Measurements from ENCODE around the gene ACCSL.

The ACCSL gene

GRCh38 chr11:44090539-44090938 is 42.8 kb downstream of the ACCSL start (continued):
- no peak for TF ChIP-seq ARNTL (CRISPR knock-in tag; IDR thresholded peaks at IDR 0.05; ENCODE audit: borderline replicate concordance, low read depth)

GRCh38 chr11:44094260-44094868 is 46.6 kb downstream of the ACCSL start:
- ATAC-seq = peak; percentile 80
- no peak for TF ChIP-seq ZNF70 (CRISPR knock-in tag; IDR thresholded peaks at IDR 0.05)
- TF ChIP-seq GLIS3 (CRISPR knock-in tag; IDR thresholded peaks at IDR 0.05) = no peak
- TF ChIP-seq TOX (CRISPR knock-in tag; IDR thresholded peaks at IDR 0.05; ENCODE audit: borderline replicate concordance) = no peak
- TF ChIP-seq ZFP30 (CRISPR knock-in tag; IDR thresholded peaks at IDR 0.05) = no peak
- no peak for TF ChIP-seq TSHZ2 (CRISPR knock-in tag; IDR thresholded peaks at IDR 0.05)
- TF ChIP-seq ZNF565 (CRISPR knock-in tag; conservative IDR thresholded peaks at IDR 0.05; ENCODE audit: low read depth) = no peak
- no peak for TF ChIP-seq ESRRG (CRISPR knock-in tag; IDR thresholded peaks at IDR 0.05)
- no peak for TF ChIP-seq TCF4 (CRISPR knock-in tag; IDR thresholded peaks at IDR 0.05; ENCODE audit: borderline replicate concordance)
- TF ChIP-seq OSR1 (CRISPR knock-in tag; IDR thresholded peaks at IDR 0.05) = no peak
- TF ChIP-seq CREB5 (CRISPR knock-in tag; IDR thresholded peaks at IDR 0.05; ENCODE audit: low read depth) = no peak
- no peak for TF ChIP-seq BACH2 (CRISPR knock-in tag; IDR thresholded peaks at IDR 0.05; ENCODE audit: borderline replicate concordance)
- TF ChIP-seq PATZ1 (CRISPR knock-in tag; IDR thresholded peaks at IDR 0.05; ENCODE audit: borderline replicate concordance) = no peak
- no peak for TF ChIP-seq ARNTL (CRISPR knock-in tag; IDR thresholded peaks at IDR 0.05; ENCODE audit: borderline replicate concordance, low read depth)
- TF ChIP-seq POU6F1 (CRISPR knock-in tag; IDR thresholded peaks at IDR 0.05; ENCODE audit: borderline replicate concordance, low read depth) = no peak
- TF ChIP-seq ZNF8 (CRISPR knock-in tag; IDR thresholded peaks at IDR 0.05) = no peak
- TF ChIP-seq PPARA (CRISPR knock-in tag; IDR thresholded peaks at IDR 0.05; ENCODE audit: borderline replicate concordance) = no peak
- no peak for TF ChIP-seq ZFP3 (CRISPR knock-in tag; IDR thresholded peaks at IDR 0.05)
- TF ChIP-seq ZC3H10 (CRISPR knock-in tag; IDR thresholded peaks at IDR 0.05) = no peak
- no peak for TF ChIP-seq CSDC2 (CRISPR knock-in tag; IDR thresholded peaks at IDR 0.05)

- ATAC-seq = peak; percentile 96
- TF ChIP-seq TSHZ2 (CRISPR knock-in tag; IDR thresholded peaks at IDR 0.05) (no peak), ARNTL (CRISPR knock-in tag; IDR thresholded peaks at IDR 0.05; ENCODE audit: borderline replicate concordance, low read depth) (no peak), ZC3H10 (CRISPR knock-in tag; IDR thresholded peaks at IDR 0.05) (no peak), GLIS3 (CRISPR knock-in tag; IDR thresholded peaks at IDR 0.05) (no peak), ZNF70 (CRISPR knock-in tag; IDR thresholded peaks at IDR 0.05) (no peak)
Observed at GRCh38 chr11:44095506-44096359, 48.0 kb downstream of the ACCSL start, which contains the start of gene EXT2. Gene EXT2, plus strand, starts transcription at chr11:44095678. Its CDS starts 12,035 bp downstream, at chr11:44107713.
